Effector memory CD8-positive, alpha-beta T cell (primary cell): ENCODE data around the gene MDP1.

Source experiments
- ATAC-seq: fragments of 150-1000 bp; cut with Tn5 transposase; replicated peaks from 2 replicates; pipeline ENCODE4 v1.10.0; 2021; ENCODE audit warnings: mild to moderate bottlenecking, moderate library complexity
- DNase-seq, 3 experiments: peaks; one replicate each; pipeline ENCODE4 v3.0.0; 2021
- H3K27ac Mint-ChIP-seq, 2 donors: one replicate each; pipeline ENCODE4 v1.8.0; 2022; ENCODE audit warnings: mild to moderate bottlenecking in 2 of 2, mixed read lengths in 2 of 2, moderate library complexity in 2 of 2
- H3K27me3 Mint-ChIP-seq, 2 donors: one replicate each; pipeline ENCODE4 v1.8.0; 2022; ENCODE audit warnings: mixed read lengths in 2 of 2
- H3K36me3 Mint-ChIP-seq: one replicate; pipeline ENCODE4 v1.8.0; 2022; ENCODE audit warnings: mild to moderate bottlenecking, moderate library complexity, mixed read lengths; ENCODE audit not compliant: insufficient read depth
- H3K4me1 Mint-ChIP-seq, 2 donors: one replicate each; pipeline ENCODE4 v1.8.0; 2022; ENCODE audit warnings: low read depth in 2 of 2, mixed read lengths in 2 of 2
- H3K4me3 Mint-ChIP-seq, 2 donors: one replicate each; pipeline ENCODE4 v1.8.0; 2022; ENCODE audit warnings: mild to moderate bottlenecking in 2 of 2, mixed read lengths in 2 of 2, moderate library complexity in 2 of 2
- H3K9me3 Mint-ChIP-seq, 2 donors: one replicate each; pipeline ENCODE4 v1.8.0; 2022; ENCODE audit warnings: mixed read lengths in 2 of 2

The MDP1 gene

GRCh38 chr14:24182110-24182882 is 33.6 kb downstream of the MDP1 start:
- H3K4me1 Mint-ChIP-seq, result peaks cover 4 to 8% of the 10 kb centered on the region in 2 donors
- ATAC-seq, result no peak
- no peaks in the 10 kb centered on the region for H3K27me3 Mint-ChIP-seq
- no peak overlapping the region for H3K4me3 Mint-ChIP-seq
- no peaks in the 10 kb centered on the region for H3K9me3 Mint-ChIP-seq
- peak overlapping the region; percentile 71 to 82 for H3K27ac Mint-ChIP-seq
- DNase-seq, result no peak
- peaks cover 79% of the 10 kb centered on the region for H3K36me3 Mint-ChIP-seq

GRCh38 chr14:24181371-24182077 is 34.3 kb downstream of the MDP1 start:
- Mint-ChIP-seq H3K9me3 (no peaks in the 10 kb centered on the region), H3K36me3 (peaks cover 77% of the 10 kb centered on the region), H3K27me3 (no peaks in the 10 kb centered on the region), H3K27ac (peak overlapping the region; percentile 71 to 82), H3K4me3 (no peak overlapping the region), H3K4me1 (peaks cover 4 to 7% of the 10 kb centered on the region in 2 donors)
- no peak for DNase-seq
- no peak for ATAC-seq

GRCh38 chr14:24179961-24180796 is 35.7 kb downstream of the MDP1 start:
- Mint-ChIP-seq H3K27me3 (no peaks in the 10 kb centered on the region), H3K27ac (peak overlapping the region; percentile 2 to 90), H3K9me3 (no peaks in the 10 kb centered on the region), H3K4me1 (peaks cover 6 to 10% of the 10 kb centered on the region in 2 donors), H3K36me3 (peaks cover 81% of the 10 kb centered on the region), H3K4me3 (no peak overlapping the region)
- ATAC-seq (no peak), DNase-seq (no peak)

GRCh38 chr14:24179294-24179960 is 36.4 kb downstream of the MDP1 start:
- ATAC-seq, result no peak
- no peaks in the 10 kb centered on the region for H3K27me3 Mint-ChIP-seq
- H3K4me3 Mint-ChIP-seq, result no peak overlapping the region
- peak overlapping the region; percentile 2 to 90 for H3K27ac Mint-ChIP-seq
- DNase-seq, result no peak
- peaks cover 14 to 16% of the 10 kb centered on the region in 2 donors for H3K4me1 Mint-ChIP-seq
- H3K36me3 Mint-ChIP-seq, result peaks cover 79% of the 10 kb centered on the region
- H3K9me3 Mint-ChIP-seq, result no peaks in the 10 kb centered on the region

GRCh38 chr14:24178399-24179178 is 37.3 kb downstream of the MDP1 start:
- ATAC-seq (no peak), DNase-seq (no peak)
- H3K27ac Mint-ChIP-seq, result peak overlapping the region in 1 of 2 donors; percentile 96
- H3K4me1 Mint-ChIP-seq, result peaks cover 14 to 18% of the 10 kb centered on the region in 2 donors
- peaks cover 73% of the 10 kb centered on the region for H3K36me3 Mint-ChIP-seq
- H3K9me3 Mint-ChIP-seq, result no peaks in the 10 kb centered on the region
- no peak overlapping the region for H3K4me3 Mint-ChIP-seq
- H3K27me3 Mint-ChIP-seq, result no peaks in the 10 kb centered on the region

- no peak for ATAC-seq
- no peaks in the 10 kb centered on the region for H3K9me3 Mint-ChIP-seq
- DNase-seq, result no peak
- peaks cover 70% of the 10 kb centered on the region for H3K36me3 Mint-ChIP-seq
- H3K4me1 Mint-ChIP-seq, result peaks cover 14 to 22% of the 10 kb centered on the region in 2 donors
- H3K27me3 Mint-ChIP-seq, result no peaks in the 10 kb centered on the region
- peak overlapping the region in 1 of 2 donors; percentile 96 for H3K27ac Mint-ChIP-seq
- H3K4me3 Mint-ChIP-seq, result no peak overlapping the region
Observed at GRCh38 chr14:24177891-24178290, 38.0 kb downstream of the MDP1 start.

GRCh38 chr14:24177041-24177825 is 38.6 kb downstream of the MDP1 start:
- Mint-ChIP-seq H3K4me1 (peaks cover 14 to 25% of the 10 kb centered on the region in 2 donors), H3K27me3 (no peaks in the 10 kb centered on the region), H3K9me3 (no peaks in the 10 kb centered on the region), H3K27ac (peak overlapping the region in 1 of 2 donors; percentile 96), H3K4me3 (no peak overlapping the region), H3K36me3 (peaks cover 70% of the 10 kb centered on the region)
- DNase-seq (no peak), ATAC-seq (no peak)

GRCh38 chr14:24176599-24176998 is 39.3 kb downstream of the MDP1 start:
- DNase-seq (no peak), ATAC-seq (no peak)
- no peaks in the 10 kb centered on the region for H3K9me3 Mint-ChIP-seq
- H3K36me3 Mint-ChIP-seq, result peaks cover 70% of the 10 kb centered on the region
- H3K27me3 Mint-ChIP-seq, result no peaks in the 10 kb centered on the region
- no peak overlapping the region for H3K4me3 Mint-ChIP-seq
- peak overlapping the region in 1 of 2 donors; percentile 96 for H3K27ac Mint-ChIP-seq
- H3K4me1 Mint-ChIP-seq, result peaks cover 19 to 26% of the 10 kb centered on the region in 2 donors

- DNase-seq, result no peak
- H3K4me1 Mint-ChIP-seq, result peaks cover 23 to 35% of the 10 kb centered on the region in 2 donors
- peaks cover 68% of the 10 kb centered on the region for H3K36me3 Mint-ChIP-seq
- H3K4me3 Mint-ChIP-seq, result peak overlapping the region; percentile 63 to 93
- no peaks in the 10 kb centered on the region for H3K9me3 Mint-ChIP-seq
- H3K27ac Mint-ChIP-seq, result peak overlapping the region; percentile 87 to 96
- no peak for ATAC-seq
- no peaks in the 10 kb centered on the region for H3K27me3 Mint-ChIP-seq
Observed at GRCh38 chr14:24172871-24173281, 43.0 kb downstream of the MDP1 start.

- ATAC-seq, result no peak
- no peaks in the 10 kb centered on the region for H3K9me3 Mint-ChIP-seq
- peak overlapping the region; percentile 87 to 96 for H3K27ac Mint-ChIP-seq
- peaks cover 70% of the 10 kb centered on the region for H3K36me3 Mint-ChIP-seq
- H3K27me3 Mint-ChIP-seq, result no peaks in the 10 kb centered on the region
- H3K4me1 Mint-ChIP-seq, result peaks cover 23 to 38% of the 10 kb centered on the region in 2 donors
- no peak for DNase-seq
- peak overlapping the region; percentile 83 to 93 for H3K4me3 Mint-ChIP-seq
Observed at GRCh38 chr14:24172261-24172860, 43.5 kb downstream of the MDP1 start.

GRCh38 chr14:24171422-24172260 is 44.2 kb downstream of the MDP1 start, which contains the start of gene REC8:
Gene REC8 (plus strand): TSS chr14:24172080. CDS start chr14:24172553, 473 bp downstream.
- DNase-seq (peak; percentile 73 to 78 (median 77)), ATAC-seq (peak; percentile 87)
- peaks cover 23 to 36% of the 10 kb centered on the region in 2 donors for H3K4me1 Mint-ChIP-seq
- peaks cover 77% of the 10 kb centered on the region for H3K36me3 Mint-ChIP-seq
- H3K4me3 Mint-ChIP-seq, result peak within 1 kb of the TSS; percentile 83 to 93
- no peaks in the 10 kb centered on the region for H3K9me3 Mint-ChIP-seq
- no peaks in the 10 kb centered on the region for H3K27me3 Mint-ChIP-seq
- H3K27ac Mint-ChIP-seq, result peak within 1 kb of the TSS; percentile 87 to 96
